GM18951 (cell line): ENCODE measurements around the gene NOP56.
A peak's percentile ranks its signal among the peaks of the same experiment; 100 is the strongest.

Experiments
- POLR2A ChIP-seq: IDR thresholded peaks from 4 replicates; pipeline ENCODE4 v1.6.1; 2011; ENCODE audit warnings: mild to moderate bottlenecking; ENCODE audit not compliant: insufficient read length, insufficient read depth; ENCODE audit errors: extremely low read depth
- in situ Hi-C: fragments of 300-500 bp; cut with MboI; formaldehyde crosslinking; loops from one replicate; pipeline ENCODE4 v1.12.0; 2022; ENCODE audit warnings: low sequenced_read_pairs, mixed read lengths, inconsistent platforms; ENCODE audit not compliant: unreplicated experiment

The NOP56 gene, protein sequence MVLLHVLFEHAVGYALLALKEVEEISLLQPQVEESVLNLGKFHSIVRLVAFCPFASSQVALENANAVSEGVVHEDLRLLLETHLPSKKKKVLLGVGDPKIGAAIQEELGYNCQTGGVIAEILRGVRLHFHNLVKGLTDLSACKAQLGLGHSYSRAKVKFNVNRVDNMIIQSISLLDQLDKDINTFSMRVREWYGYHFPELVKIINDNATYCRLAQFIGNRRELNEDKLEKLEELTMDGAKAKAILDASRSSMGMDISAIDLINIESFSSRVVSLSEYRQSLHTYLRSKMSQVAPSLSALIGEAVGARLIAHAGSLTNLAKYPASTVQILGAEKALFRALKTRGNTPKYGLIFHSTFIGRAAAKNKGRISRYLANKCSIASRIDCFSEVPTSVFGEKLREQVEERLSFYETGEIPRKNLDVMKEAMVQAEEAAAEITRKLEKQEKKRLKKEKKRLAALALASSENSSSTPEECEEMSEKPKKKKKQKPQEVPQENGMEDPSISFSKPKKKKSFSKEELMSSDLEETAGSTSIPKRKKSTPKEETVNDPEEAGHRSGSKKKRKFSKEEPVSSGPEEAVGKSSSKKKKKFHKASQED

GRCh38 chr20:2651772-2652723 lies at the start of gene NOP56:
Gene NOP56, plus strand, starts transcription at chr20:2652632. Its CDS starts 29 bp downstream, at chr20:2652661.
- peak; percentile 96 for TF ChIP-seq POLR2A
- in situ Hi-C loops: no loop called here

- in situ Hi-C loops: no loop called here
- TF ChIP-seq POLR2A: no peak
Measured at GRCh38 chr20:2602746-2603145, 49.7 kb upstream of the NOP56 start.

DNA sequence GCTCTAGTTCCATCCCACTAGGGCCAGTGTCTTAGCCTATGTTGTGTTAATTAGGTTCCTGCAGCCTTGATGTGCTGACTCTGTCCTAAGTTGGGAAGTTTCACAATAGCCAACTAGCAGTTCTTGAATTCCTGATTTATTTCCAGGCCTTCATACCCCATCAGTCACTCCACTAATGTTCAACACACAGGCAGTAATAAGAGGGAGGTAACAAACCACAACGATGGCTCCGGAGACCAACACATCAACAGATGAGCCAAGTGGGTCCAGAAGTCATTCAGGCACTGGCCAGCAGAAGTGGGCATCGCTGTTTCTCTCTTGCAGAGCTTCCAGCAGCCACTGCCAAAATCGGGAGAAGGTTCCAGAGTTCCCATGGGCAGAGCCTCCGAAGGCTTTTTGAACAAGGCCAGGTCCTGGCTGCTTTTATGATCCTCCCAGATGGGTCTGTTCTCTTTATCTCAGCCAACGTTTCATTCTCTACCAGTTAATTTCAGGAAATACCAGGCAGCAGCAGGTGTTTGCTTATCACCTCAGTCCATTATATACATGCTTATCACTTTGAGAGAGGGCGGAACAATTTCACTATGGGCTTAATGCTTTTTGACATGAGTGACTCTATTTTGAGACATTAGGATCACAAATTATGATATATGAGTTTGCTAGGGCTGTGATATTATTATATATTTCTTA lies 48.5 kb upstream of the NOP56 start:
- in situ Hi-C loops: no loop called here
- TF ChIP-seq POLR2A: no peak

GRCh38 chr20:2604506-2604835 lies 48.0 kb upstream of the NOP56 start:
- in situ Hi-C loops: no loop called here
- no peak for TF ChIP-seq POLR2A

- in situ Hi-C loops: no loop called here
Measured at GRCh38 chr20:2606507-2607006, 45.9 kb upstream of the NOP56 start.

DNA sequence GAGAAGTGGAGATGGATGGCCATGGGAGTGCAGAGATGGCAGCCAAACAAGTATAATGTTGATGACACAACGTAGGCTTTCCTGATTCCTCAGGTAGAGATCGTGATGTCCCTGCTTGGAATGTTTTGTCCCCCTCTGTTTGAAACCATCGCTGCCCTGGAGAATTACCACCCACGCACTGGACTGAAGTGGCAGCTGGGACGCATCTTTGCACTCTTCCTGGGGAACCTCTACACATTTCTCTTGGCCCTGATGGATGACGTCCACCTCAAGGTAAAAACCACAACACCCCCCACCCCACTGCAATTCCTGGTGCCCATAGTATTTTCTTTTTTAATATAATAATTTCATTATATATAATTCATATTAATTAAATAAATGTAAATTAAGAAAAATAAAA lies 42.1 kb upstream of the NOP56 start:
- in situ Hi-C loops: no loop called here
- no peak for TF ChIP-seq POLR2A

More at GRCh38 chr20:2606507-2607006, 45.9 kb upstream of the NOP56 start:
- no peak for TF ChIP-seq POLR2A

GRCh38 chr20:2610941-2611720 lies 41.3 kb upstream of the NOP56 start:
- TF ChIP-seq POLR2A: no peak

GRCh38 chr20:2612073-2612472 lies 40.4 kb upstream of the NOP56 start:
- TF ChIP-seq POLR2A: no peak
- in situ Hi-C loops: no loop called here

More at GRCh38 chr20:2610941-2611720, 41.3 kb upstream of the NOP56 start:
- in situ Hi-C loops: no loop called here

- in situ Hi-C loops: no loop called here
- TF ChIP-seq POLR2A: no peak
Measured at GRCh38 chr20:2616634-2617033, 35.8 kb upstream of the NOP56 start.

GRCh38 chr20:2617099-2617714 lies 35.2 kb upstream of the NOP56 start:
- TF ChIP-seq POLR2A: no peak
- in situ Hi-C loops: no loop called here

DNA sequence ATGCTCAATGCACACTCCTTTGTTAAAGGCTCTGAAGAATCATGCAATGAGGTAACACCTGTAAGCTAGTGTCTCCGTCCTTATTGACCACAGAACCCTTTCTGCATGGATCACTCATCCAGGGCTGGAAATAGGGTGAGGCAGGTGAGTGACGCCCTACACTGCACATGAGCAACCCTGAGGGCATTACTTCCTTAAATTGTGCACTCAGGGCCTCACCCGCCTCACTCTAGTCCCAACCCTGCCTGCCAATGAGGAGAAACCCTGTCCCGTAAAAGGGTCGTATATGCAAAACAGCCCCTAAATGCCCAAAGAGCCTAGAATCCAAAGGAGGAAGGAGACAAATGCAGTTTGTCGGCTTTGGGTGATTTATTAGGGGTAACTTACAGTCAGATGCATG lies 33.6 kb upstream of the NOP56 start:
- no peak for TF ChIP-seq POLR2A
- in situ Hi-C loops: no loop called here
